Measurements from ENCODE around the gene PDE9A.

PDE9A gene

DNA sequence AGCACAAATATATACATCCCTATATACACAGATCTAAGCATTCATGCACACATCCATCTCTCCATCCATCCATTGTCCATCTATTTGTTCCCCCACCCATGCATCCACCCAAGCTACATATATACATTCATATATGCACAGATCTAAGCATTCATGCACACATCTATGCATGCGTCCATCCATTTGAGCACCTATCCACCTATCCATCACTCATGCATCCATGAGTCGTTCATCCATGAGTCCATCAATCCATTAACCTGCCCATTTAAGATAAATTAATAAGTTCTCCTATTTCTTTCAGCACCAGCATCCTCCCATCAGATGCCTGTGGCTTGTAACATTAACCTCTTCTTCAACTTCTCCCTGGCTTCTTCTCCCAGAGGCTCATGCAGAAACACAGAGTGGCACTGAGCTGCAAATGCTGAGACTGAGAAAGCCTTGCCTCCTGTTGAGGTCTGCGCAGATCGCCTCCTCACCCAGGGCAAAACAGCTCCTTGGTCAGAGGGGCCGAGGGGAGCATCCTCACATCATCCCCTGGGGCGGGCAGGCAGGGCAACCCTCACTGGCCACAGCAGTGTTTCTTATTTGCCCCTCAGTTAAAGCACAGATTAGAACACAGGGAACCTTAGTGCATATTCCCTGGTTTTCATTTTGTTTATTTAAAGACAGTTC is 17.4 kb upstream of the PDE9A start:
- Histone ChIP-seq H3K4me3 (IDR thresholded peaks at IDR 0.05; ENCODE audit: insufficient read depth, low read depth, low read length) (no peak overlapping the region), H3K36me3 (ENCODE audit: insufficient read depth) (no peaks in the 10 kb centered on the region), H4K20me1 (ENCODE audit: insufficient read depth) (no peaks in the 10 kb centered on the region), H2AFZ (ENCODE audit: low read depth) (no peak overlapping the region), H3K27ac (no peak overlapping the region), H3K79me2 (ENCODE audit: insufficient read depth, low read depth) (no peaks in the 10 kb centered on the region), H3K9ac (no peak overlapping the region), H3K27me3 (ENCODE audit: insufficient read depth, low read depth) (peaks cover 58% of the 10 kb centered on the region), H3K4me1 (ENCODE audit: low read depth, poor library complexity, severe bottlenecking) (no peaks in the 10 kb centered on the region), H3K4me2 (no peak overlapping the region)
- TF ChIP-seq, protein P1, sequence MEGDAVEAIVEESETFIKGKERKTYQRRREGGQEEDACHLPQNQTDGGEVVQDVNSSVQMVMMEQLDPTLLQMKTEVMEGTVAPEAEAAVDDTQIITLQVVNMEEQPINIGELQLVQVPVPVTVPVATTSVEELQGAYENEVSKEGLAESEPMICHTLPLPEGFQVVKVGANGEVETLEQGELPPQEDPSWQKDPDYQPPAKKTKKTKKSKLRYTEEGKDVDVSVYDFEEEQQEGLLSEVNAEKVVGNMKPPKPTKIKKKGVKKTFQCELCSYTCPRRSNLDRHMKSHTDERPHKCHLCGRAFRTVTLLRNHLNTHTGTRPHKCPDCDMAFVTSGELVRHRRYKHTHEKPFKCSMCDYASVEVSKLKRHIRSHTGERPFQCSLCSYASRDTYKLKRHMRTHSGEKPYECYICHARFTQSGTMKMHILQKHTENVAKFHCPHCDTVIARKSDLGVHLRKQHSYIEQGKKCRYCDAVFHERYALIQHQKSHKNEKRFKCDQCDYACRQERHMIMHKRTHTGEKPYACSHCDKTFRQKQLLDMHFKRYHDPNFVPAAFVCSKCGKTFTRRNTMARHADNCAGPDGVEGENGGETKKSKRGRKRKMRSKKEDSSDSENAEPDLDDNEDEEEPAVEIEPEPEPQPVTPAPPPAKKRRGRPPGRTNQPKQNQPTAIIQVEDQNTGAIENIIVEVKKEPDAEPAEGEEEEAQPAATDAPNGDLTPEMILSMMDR (conservative IDR thresholded peaks at IDR 0.05; ENCODE audit: low read depth, low read length) = no peak

DNA sequence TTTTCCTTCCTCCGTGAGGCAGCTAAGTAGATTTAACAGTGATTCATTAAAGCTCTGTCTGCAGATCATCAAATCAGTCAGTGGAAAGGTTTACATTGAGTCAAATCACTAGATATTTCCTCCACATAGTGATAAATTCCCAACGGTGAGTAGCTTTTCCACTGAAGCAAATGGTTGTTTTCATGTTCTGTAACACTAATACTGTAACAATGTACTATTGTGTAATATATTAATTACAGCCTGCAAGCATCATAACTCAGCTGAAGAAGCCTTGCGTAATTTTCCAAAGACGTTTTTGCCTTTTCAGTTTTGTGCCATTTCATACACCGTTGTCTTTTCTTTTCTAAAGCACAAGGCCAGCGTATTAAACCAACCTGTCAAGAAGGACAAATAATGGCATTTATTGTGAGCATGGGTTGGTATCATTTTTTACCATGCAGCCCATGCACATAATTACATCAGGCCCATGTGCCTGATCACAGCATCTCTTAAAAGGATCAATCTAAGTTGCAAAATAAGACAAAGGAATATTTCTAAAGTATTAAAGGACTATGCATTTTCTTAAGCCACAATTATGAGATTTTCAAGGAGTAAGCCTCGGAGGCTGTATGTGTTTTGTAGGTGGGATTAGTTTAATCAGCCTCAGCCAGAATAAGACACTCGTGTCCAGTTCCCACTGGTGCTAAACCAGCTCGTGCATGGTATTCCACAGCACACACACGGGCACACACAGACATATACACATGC is 16.7 kb upstream of the PDE9A start:
- no peak overlapping the region for H2AFZ ChIP-seq (ENCODE audit: low read depth)

DNA sequence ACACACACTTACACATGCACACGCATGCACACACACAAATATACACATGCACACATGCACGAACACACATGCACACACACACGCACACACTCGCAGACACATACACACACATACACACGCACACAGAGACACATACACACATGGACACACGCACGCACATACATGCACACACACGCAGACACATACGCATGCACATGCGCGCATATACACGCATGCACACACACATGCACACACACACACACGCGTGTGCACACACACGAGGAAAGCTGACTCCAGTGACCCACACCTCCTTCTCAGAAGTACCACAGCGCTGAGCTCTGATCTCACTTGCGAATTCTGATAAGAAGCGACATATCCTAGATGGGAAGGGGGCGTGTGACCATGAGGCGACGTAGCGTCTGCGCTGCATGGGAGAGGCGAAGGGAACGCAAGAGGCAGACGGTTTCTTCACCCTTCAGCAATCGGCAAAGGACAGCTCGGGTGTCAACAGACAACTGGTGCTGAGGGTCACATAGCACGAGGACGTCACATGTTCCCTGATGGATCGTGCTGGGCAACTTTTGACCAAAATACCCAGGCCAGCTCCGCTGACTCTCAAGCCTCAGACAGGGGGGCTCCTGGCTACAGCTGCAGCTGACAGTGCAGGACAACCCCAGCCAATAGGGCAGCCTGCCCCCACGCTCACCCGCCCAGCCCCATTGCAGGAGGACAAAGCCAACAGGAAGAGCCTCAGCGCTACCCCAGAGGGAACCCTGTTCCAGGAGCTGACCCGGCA is 16.0 kb upstream of the PDE9A start:
- Histone ChIP-seq H3K9ac (no peak overlapping the region), H3K27ac (no peak overlapping the region)
- TF ChIP-seq, protein P1 (conservative IDR thresholded peaks at IDR 0.05; ENCODE audit: low read depth, low read length) = no peak

More for the DNA sequence above, 16.7 kb upstream of the PDE9A start:
- no peak overlapping the region for H3K4me3 ChIP-seq (IDR thresholded peaks at IDR 0.05; ENCODE audit: insufficient read depth, low read depth, low read length)
- H3K79me2 ChIP-seq (ENCODE audit: insufficient read depth, low read depth) = no peaks in the 10 kb centered on the region
- peaks cover 52% of the 10 kb centered on the region for H3K27me3 ChIP-seq (ENCODE audit: insufficient read depth, low read depth)
- H3K9ac ChIP-seq = no peak overlapping the region
- TF ChIP-seq, protein P1 (conservative IDR thresholded peaks at IDR 0.05; ENCODE audit: low read depth, low read length) = no peak
- H3K36me3 ChIP-seq (ENCODE audit: insufficient read depth) = no peaks in the 10 kb centered on the region
- no peak overlapping the region for H3K27ac ChIP-seq
- no peak overlapping the region for H3K4me2 ChIP-seq
- no peaks in the 10 kb centered on the region for H3K4me1 ChIP-seq (ENCODE audit: low read depth, poor library complexity, severe bottlenecking)
- no peaks in the 10 kb centered on the region for H4K20me1 ChIP-seq (ENCODE audit: insufficient read depth)

DNA sequence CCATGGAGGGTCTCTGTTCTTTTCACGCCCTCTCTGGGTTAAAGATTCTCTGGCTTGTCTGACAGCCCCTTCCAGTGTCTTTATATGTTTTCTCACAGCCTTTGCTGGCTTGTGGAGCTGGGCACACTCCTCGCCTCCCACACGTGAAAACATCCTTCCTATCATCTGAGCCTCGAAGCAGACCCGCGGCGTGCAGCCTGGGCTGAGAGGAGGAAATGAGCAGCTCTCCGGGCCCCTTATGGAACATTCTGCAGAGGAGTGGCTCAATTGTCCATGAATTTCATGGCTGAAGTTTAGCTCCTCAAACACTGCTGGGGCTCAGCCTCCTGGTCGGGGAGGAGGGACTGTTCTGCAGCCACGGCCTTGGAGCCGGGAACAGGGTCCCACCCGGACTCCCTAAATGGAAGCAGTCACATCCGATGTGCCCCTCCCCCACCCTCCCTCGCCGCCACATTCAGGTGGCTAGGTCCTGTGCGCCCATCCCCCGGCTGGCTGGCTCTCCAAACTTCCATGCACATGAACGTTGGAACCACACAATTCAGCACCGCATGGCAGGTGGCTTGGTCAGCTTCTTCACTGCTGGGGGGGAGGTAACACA is 15.1 kb upstream of the PDE9A start:
- Histone ChIP-seq H2AFZ (ENCODE audit: low read depth) (no peak overlapping the region), H3K27me3 (ENCODE audit: insufficient read depth, low read depth) (peaks cover 54% of the 10 kb centered on the region), H3K27ac (no peak overlapping the region), H3K4me3 (IDR thresholded peaks at IDR 0.05; ENCODE audit: insufficient read depth, low read depth, low read length) (no peak overlapping the region), H4K20me1 (ENCODE audit: insufficient read depth) (no peaks in the 10 kb centered on the region), H3K9ac (no peak overlapping the region), H3K4me2 (no peak overlapping the region), H3K36me3 (ENCODE audit: insufficient read depth) (no peaks in the 10 kb centered on the region), H3K4me1 (ENCODE audit: low read depth, poor library complexity, severe bottlenecking) (no peaks in the 10 kb centered on the region), H3K79me2 (ENCODE audit: insufficient read depth, low read depth) (no peaks in the 10 kb centered on the region)
- TF ChIP-seq, protein P1 (conservative IDR thresholded peaks at IDR 0.05; ENCODE audit: low read depth, low read length) = no peak

More for the DNA sequence above, 16.0 kb upstream of the PDE9A start:
- Histone ChIP-seq H4K20me1 (ENCODE audit: insufficient read depth) (no peaks in the 10 kb centered on the region), H3K27me3 (ENCODE audit: insufficient read depth, low read depth) (peaks cover 54% of the 10 kb centered on the region), H3K4me1 (ENCODE audit: low read depth, poor library complexity, severe bottlenecking) (no peaks in the 10 kb centered on the region), H3K36me3 (ENCODE audit: insufficient read depth) (no peaks in the 10 kb centered on the region), H3K4me3 (IDR thresholded peaks at IDR 0.05; ENCODE audit: insufficient read depth, low read depth, low read length) (no peak overlapping the region), H3K4me2 (no peak overlapping the region), H2AFZ (ENCODE audit: low read depth) (no peak overlapping the region), H3K79me2 (ENCODE audit: insufficient read depth, low read depth) (no peaks in the 10 kb centered on the region)
